GM10847 (cell line): Measurements from ENCODE around the gene SPANXA1.
"Not testable (repeated sequence)": the region's sequence is repeated elsewhere in the genome, so short reads cannot be mapped to it uniquely, and the experiment has no call there.

Experiments used
- POLR2A ChIP-seq: IDR thresholded peaks from 2 replicates; pipeline ENCODE4 v1.6.1; 2011; ENCODE audit not compliant: insufficient read length; ENCODE audit errors: extremely low read depth

Gene SPANXA1, protein sequence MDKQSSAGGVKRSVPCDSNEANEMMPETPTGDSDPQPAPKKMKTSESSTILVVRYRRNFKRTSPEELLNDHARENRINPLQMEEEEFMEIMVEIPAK

DNA sequence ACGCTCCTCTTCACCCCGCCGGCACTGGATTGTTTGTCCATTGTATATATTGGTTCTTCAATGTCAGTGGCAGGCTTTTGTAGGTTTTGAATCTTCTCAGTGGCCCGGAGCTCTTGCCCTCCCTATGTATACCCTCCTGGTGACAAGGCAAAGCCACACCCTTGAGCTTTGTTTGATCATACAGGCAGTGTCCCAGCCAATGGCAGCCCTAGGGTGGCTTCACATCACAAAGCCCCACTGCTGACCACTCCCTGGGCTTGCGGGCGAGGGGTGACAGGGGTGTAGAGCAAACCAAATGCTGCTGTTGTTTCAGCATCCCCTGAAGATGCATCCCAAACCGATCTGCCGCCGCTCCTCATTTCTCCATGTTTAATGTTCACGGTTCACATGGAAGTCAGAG lies at the start of gene SPANXA1:
Gene SPANXA1, minus strand, starts transcription at position 101 of the 400 bp plus-strand sequence. Its CDS starts 60 bp downstream, at position 41.
- not testable (repeated sequence) for TF ChIP-seq POLR2A

GRCh38 chrX:141632124-141632523 lies 47.6 kb upstream of the SPANXA1 start:
- no peak for TF ChIP-seq POLR2A

GRCh38 chrX:141619336-141619735 lies 34.8 kb upstream of the SPANXA1 start:
- no peak for TF ChIP-seq POLR2A

GRCh38 chrX:141609111-141609510 lies 24.6 kb upstream of the SPANXA1 start:
- TF ChIP-seq POLR2A: no peak

- TF ChIP-seq POLR2A: not testable (repeated sequence)
Observed at GRCh38 chrX:141589408-141589807, 4.9 kb upstream of the SPANXA1 start, which contains the start of gene SPANXA2. SPANXA2 (plus strand) TSS chrX:141589708; CDS start chrX:141589768, 60 bp downstream.
